ENCODE measurements around the gene LDAH.

- TF ChIP-seq CTCF (IDR thresholded peaks at IDR 0.05) (no peak), POLR2A (IDR thresholded peaks at IDR 0.05) (no peak), EP300 (IDR thresholded peaks at IDR 0.05) (no peak), POLR2AphosphoS5 (IDR thresholded peaks at IDR 0.05) (no peak)
These were observed 187.8 kb downstream of the LDAH start for GRCh38 chr2:20635113-20635510.

Measured in sigmoid colon (tissue), 4 donors.